SU-DHL-6 (cell line): Measurements from ENCODE around the gene AP1S3.

Experiments
- CTCF ChIP-seq: fragments of 200-600 bp; sonication (generic); IDR thresholded peaks from one replicate; pipeline ENCODE4 v1.5.1; 2017; ENCODE audit warnings: antibody characterized with exemption, mild to moderate bottlenecking, low read length, moderate library complexity; ENCODE audit not compliant: insufficient read depth, poor library complexity, severe bottlenecking
- EZH2phosphoT487 ChIP-seq: fragments of 200-600 bp; sonication (generic), shearing (Covaris generic); conservative IDR thresholded peaks from 2 replicates; pipeline ENCODE4 v1.6.1; 2018; ENCODE audit warnings: mild to moderate bottlenecking, antibody characterized with exemption, low read length, moderate library complexity, mixed read lengths

- TF ChIP-seq CTCF (no peak), EZH2phosphoT487 (no peak)
Measured at GRCh38 chr2:223815884-223816570, 21.4 kb downstream of the AP1S3 start.
